GM13976 (cell line): ENCODE data around the gene DYNC1LI1.

Source experiments
- DNase-seq: peaks from one replicate; pipeline ENCODE4 v3.0.0; 2012; ENCODE audit warnings: low spot score
- in situ Hi-C: fragments of 300-500 bp; cut with MboI; formaldehyde crosslinking; loops from one replicate; pipeline ENCODE4 v1.12.0; 2022; ENCODE audit warnings: low sequenced_read_pairs, mixed read lengths, inconsistent platforms; ENCODE audit not compliant: unreplicated experiment
- TF ChIP-seq, protein P1 (sequence below): IDR thresholded peaks from 2 replicates; pipeline ENCODE4 v1.5.1; 2012; ENCODE audit warnings: borderline replicate concordance, mild to moderate bottlenecking; ENCODE audit not compliant: insufficient read depth; ENCODE audit errors: extremely low read depth, missing control alignments, control extremely low read depth

The DYNC1LI1 gene

DNA sequence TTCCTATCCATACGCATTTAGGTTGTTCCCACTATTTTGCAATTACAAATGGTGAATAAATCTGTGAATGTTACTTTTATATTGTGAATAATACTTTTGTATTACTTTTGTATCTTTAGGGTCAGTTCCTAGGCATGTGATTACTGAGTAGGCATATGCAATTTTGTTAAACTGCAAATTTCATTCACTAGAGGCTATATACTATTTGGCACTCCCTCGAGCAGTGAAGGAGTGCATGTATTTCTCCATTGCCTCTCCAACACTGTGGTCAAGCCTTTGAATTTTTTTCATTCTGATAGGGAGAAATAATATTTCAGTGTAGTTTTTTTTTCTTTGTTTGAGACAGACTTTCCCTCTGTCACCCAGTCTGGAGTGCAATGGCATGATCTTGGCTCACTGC, 59.7 kb downstream of the DYNC1LI1 start:
- in situ Hi-C loops: loop anchor here (25.0 kb wide), 1 partner anchor 426 kb away; no protein-coding TSS in a partner anchor
- TF ChIP-seq, protein P1, sequence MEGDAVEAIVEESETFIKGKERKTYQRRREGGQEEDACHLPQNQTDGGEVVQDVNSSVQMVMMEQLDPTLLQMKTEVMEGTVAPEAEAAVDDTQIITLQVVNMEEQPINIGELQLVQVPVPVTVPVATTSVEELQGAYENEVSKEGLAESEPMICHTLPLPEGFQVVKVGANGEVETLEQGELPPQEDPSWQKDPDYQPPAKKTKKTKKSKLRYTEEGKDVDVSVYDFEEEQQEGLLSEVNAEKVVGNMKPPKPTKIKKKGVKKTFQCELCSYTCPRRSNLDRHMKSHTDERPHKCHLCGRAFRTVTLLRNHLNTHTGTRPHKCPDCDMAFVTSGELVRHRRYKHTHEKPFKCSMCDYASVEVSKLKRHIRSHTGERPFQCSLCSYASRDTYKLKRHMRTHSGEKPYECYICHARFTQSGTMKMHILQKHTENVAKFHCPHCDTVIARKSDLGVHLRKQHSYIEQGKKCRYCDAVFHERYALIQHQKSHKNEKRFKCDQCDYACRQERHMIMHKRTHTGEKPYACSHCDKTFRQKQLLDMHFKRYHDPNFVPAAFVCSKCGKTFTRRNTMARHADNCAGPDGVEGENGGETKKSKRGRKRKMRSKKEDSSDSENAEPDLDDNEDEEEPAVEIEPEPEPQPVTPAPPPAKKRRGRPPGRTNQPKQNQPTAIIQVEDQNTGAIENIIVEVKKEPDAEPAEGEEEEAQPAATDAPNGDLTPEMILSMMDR: no peak
- no peak for DNase-seq

DNA sequence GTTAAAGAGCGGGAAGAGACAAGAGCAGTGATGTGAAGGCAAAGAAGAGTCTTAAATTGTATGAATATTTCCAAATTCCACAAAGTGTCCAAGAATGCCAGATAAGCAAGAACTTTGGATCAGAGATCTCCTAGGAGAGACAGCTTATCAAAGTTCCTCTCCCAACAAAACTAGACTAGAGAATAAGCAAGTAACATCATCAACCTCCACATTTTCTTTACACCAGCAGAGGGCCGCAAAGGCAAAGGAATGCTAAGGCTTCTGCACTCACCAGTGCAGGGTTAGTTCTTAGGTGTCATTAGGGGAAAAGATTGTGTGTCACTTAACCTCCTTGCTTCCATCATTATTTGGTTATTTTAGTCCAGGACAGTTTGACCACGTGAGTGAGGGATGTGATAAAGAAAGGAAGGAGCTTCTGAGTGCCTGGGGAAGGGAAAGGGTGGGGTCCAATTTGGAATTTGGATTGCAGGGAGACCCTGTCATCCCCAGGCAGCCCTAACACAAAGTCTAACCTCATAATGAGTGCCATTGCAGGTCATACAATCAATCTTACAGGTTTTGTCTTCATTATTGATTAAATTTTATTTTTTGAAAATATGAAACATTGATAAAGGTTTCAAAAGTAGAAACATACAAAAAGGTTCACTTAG, 60.5 kb downstream of the DYNC1LI1 start:
- in situ Hi-C loops: loop anchor here (25.0 kb wide), 1 partner anchor 427 kb away; no protein-coding TSS in a partner anchor
- TF ChIP-seq, protein P1: peak; percentile 57
- peak; percentile 75 for DNase-seq

DNA sequence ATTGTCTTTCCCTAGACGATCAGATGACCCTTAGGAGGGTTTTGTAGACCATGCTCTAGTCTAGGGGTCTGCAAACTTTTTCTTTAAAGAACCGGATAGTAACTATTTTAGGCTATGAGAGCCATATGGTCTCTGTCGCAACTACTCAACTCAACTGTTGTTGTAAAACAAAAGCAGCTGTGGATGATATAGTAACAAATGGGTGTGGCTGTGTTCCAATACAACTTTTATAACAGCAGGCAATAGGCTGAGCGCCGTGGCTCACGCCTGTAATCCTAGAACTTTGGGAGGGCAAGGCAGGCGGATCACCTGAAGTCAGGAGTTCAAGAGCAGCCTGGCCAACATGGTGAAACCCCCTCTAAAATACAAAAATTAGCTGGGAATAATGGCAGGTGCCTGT, 61.9 kb downstream of the DYNC1LI1 start:
- DNase-seq: no peak
- in situ Hi-C loops: loop anchor here (5.0 to 25.0 kb wide), 2 partner anchors 159 to 429 kb away; no protein-coding TSS in a partner anchor
- TF ChIP-seq, protein P1: no peak

DNA sequence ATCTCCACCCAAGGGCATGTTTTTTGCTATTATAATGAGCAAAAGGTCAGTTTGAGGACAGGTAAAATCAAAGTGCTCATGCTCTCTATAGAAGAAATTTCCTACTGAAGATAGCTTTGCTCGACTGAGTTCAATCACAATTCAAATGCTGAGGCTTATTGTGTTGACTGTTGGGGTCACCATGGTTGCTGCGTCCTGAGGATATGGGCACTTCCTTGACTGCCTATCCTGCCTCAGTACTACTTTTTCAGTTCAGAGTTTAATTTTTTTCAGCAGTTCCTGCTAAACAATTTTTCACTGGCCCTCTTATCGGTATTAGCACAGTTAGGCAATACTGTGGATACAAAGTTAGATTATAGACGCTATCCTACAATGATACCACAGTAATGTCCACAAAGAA, 64.2 kb downstream of the DYNC1LI1 start:
- in situ Hi-C loops: loop anchor here (5.0 to 25.0 kb wide), 2 partner anchors 161 to 431 kb away; no protein-coding TSS in a partner anchor
- TF ChIP-seq, protein P1: no peak

DNA sequence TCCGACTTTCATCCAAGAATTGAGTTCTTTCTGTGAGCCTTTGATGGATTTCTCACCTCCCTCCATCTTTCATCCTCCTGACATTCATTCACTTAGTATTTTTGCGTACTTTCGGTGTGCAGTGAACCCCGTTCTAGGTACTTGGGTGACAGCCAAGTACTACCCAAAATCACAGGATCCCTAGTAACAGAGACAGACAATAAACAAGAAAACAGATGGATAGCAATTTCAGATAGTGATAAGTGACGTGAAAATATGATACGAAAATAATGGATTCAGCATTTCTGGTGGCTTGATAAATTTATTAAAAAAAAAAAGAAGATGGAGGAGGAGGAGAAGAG, 67.7 kb downstream of the DYNC1LI1 start:
- TF ChIP-seq, protein P1: no peak
- DNase-seq: no peak
- in situ Hi-C loops: loop anchor here (25.0 kb wide), 1 partner anchor 434 kb away; no protein-coding TSS in a partner anchor

More for the DNA sequence above, 64.2 kb downstream of the DYNC1LI1 start:
- DNase-seq: no peak

DNA sequence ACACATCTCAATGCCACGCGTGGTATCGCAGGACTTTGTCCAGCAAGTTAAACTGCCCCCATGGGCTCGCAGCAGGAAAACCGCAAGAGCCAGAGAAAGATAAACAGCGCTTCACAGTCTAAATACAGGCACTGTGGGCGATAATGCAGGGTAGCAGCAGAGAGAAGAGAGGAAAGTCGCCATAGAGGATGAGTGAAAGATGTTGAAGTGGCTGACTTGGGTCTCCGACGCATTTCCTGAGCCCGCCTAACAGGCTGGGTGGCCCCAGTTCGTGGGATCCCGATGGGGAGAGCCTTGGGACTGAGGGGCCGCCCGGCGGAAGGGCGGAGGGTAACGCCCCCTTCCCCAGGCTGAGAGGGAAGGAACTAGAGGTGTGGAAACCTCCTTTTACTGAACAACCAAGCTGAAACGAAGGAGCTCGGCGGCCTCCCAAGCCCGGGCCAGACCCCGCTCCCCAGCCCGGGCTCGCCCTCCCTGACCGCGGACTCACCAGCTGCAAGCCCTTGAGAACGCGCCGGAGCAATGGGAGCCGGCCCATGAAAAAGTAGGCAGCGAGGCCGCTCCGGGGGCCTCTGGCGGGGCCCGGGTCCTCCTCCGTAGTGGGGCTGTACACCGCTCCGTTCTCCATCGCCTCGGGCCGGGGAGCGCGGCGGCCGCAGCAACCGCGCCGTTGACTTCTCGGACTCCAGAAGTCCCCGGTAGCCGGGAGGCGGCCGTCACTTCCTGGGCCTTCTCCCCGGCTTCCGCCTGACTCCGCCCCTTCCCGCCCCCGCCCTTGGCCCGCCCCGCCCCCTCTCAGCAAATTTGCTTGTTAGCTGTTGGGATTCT, 68.3 kb downstream of the DYNC1LI1 start, which contains the start of gene CMTM6:
Gene CMTM6, minus strand, starts transcription at position 735 of the 828 bp plus-strand sequence. Its CDS starts 107 bp downstream, at position 628.
- TF ChIP-seq, protein P1: no peak
- DNase-seq: peak; percentile 94
- in situ Hi-C loops: loop anchor here (25.0 kb wide), 1 partner anchor 435 kb away; no protein-coding TSS in a partner anchor
